Activated T-cell treated with anti-CD3 and anti-CD28 coated beads, Interleukin-2, amount 50 U/mL, for 24 hours (primary cell): ENCODE results near the gene RANBP9.

Experiments
- DNase-seq: peaks from one replicate; pipeline ENCODE4 v3.0.0-alpha.2; 2020
- H3K27ac Mint-ChIP-seq: 2 replicates; pipeline ENCODE4 v1.8.0; 2020; ENCODE audit warnings: mild to moderate bottlenecking, mixed read lengths
- H3K27me3 Mint-ChIP-seq: 2 replicates; pipeline ENCODE4 v1.8.0; 2020; ENCODE audit warnings: mixed read lengths
- H3K36me3 Mint-ChIP-seq: 2 replicates; pipeline ENCODE4 v1.8.0; 2020; ENCODE audit warnings: low read depth, mixed read lengths
- H3K4me1 Mint-ChIP-seq: 2 replicates; pipeline ENCODE4 v1.8.0; 2020; ENCODE audit warnings: low read depth, mixed read lengths
- H3K4me3 Mint-ChIP-seq: 2 replicates; pipeline ENCODE4 v1.8.0; 2020; ENCODE audit warnings: mild to moderate bottlenecking, moderate library complexity, mixed read lengths
- H3K9me3 Mint-ChIP-seq: 2 replicates; pipeline ENCODE4 v1.8.0; 2020; ENCODE audit warnings: mixed read lengths

The RANBP9 gene

GRCh38 chr6:13630499-13630898 is 81.1 kb downstream of the RANBP9 start:
- Mint-ChIP-seq H3K27ac (peak overlapping the region; percentile 89), H3K36me3 (peaks cover 92% of the 10 kb centered on the region)
- no peak for DNase-seq

DNA sequence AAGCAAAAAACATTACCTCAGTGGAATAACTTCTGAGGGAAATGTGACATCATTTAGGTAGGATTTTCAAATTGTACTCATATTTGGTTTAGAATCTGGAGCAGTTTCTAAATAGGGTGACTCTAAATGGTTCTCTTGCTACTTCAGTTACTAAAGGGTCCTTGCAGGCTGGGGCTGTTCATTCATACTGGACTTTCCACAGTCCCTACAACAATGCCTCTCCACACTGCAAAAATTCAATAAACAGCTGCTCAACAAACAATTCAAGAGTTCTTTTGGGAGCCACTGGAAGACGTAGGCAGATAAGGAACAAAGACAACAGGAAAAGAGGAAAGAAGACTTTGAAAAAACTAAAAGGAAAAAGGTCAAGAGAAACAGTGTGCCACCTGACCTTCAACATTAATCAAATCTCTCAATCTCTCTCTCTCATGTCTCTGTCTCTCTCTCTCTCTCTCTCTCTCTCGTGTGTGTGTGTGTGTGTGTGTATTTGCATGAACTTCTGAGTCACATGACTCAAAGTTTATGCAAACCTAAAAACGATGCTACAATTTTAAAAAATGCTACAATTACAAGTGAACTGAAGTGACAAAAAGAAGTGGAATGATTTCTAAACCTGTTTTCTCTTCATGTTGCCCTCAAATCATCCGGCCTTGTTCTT is 82.0 kb downstream of the RANBP9 start:
- DNase-seq: no peak
- peaks cover 47% of the 10 kb centered on the region for H3K4me1 Mint-ChIP-seq
- H3K27ac Mint-ChIP-seq: peak overlapping the region; percentile 89
- peaks cover 90% of the 10 kb centered on the region for H3K36me3 Mint-ChIP-seq
- H3K4me3 Mint-ChIP-seq: no peak overlapping the region
- no peaks in the 10 kb centered on the region for H3K27me3 Mint-ChIP-seq
- H3K9me3 Mint-ChIP-seq: no peaks in the 10 kb centered on the region

More at GRCh38 chr6:13630499-13630898, 81.1 kb downstream of the RANBP9 start:
- no peaks in the 10 kb centered on the region for H3K27me3 Mint-ChIP-seq
- H3K9me3 Mint-ChIP-seq: no peaks in the 10 kb centered on the region
- H3K4me3 Mint-ChIP-seq: no peak overlapping the region
- peaks cover 49% of the 10 kb centered on the region for H3K4me1 Mint-ChIP-seq

DNA sequence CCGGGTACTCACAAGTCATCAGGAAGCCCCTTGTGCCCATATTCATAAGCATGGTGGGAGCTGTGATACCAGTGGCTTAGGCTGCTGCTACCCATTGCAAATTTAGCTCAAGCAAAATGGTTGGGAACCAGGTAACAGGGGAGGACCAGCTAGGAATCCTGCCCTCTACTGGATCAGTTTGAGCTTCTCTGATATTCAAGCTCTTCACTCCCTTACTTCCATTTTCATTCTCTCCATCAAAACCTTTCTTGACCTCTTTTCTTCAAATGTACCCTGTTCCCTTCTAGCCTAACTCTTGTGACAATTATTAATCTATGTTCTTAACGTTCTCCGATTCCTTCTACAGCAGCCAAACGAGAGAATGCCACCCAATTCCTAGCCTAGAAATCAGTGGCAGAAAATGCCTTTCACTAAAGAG is 86.8 kb downstream of the RANBP9 start:
- peak; percentile 35 for DNase-seq
- Mint-ChIP-seq H3K4me3 (no peak overlapping the region), H3K9me3 (no peaks in the 10 kb centered on the region), H3K36me3 (peaks cover 96% of the 10 kb centered on the region), H3K4me1 (peaks cover 32% of the 10 kb centered on the region), H3K27ac (peak overlapping the region; percentile 78), H3K27me3 (no peaks in the 10 kb centered on the region)

- H3K36me3 Mint-ChIP-seq: peaks cover 92% of the 10 kb centered on the region
- no peaks in the 10 kb centered on the region for H3K27me3 Mint-ChIP-seq
- H3K9me3 Mint-ChIP-seq: no peaks in the 10 kb centered on the region
- peak overlapping the region; percentile 98 for H3K4me3 Mint-ChIP-seq
- no peak for DNase-seq
- peaks cover 46% of the 10 kb centered on the region for H3K4me1 Mint-ChIP-seq
- H3K27ac Mint-ChIP-seq: peak overlapping the region; percentile 97
Observed at GRCh38 chr6:13617066-13617465, 94.6 kb downstream of the RANBP9 start.

DNA sequence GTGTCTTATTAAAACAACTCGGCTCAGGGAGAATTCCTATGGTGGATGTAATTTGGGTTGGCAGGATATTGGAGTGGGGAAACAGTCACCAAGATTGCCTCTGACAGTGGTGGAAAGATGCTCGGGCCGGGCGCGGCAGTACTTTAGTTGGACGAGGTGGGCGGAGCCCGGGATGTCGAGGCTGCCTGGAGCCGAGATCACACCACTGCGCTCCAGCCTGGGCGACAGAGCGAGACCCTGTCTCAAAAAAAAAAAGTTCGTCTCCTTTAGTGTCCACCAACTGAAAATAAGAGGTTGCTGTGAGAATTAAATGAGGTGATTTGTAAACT is 95.9 kb downstream of the RANBP9 start:
- Mint-ChIP-seq H3K4me1 (peaks cover 47% of the 10 kb centered on the region), H3K4me3 (peak overlapping the region; percentile 98), H3K27ac (peak overlapping the region; percentile 97), H3K9me3 (no peaks in the 10 kb centered on the region), H3K27me3 (no peaks in the 10 kb centered on the region), H3K36me3 (peaks cover 82% of the 10 kb centered on the region)
- peak; percentile 67 for DNase-seq

- peak within 1 kb of the TSS; percentile 98 for H3K4me3 Mint-ChIP-seq
- H3K4me1 Mint-ChIP-seq: peaks cover 47% of the 10 kb centered on the region
- no peaks in the 10 kb centered on the region for H3K27me3 Mint-ChIP-seq
- no peaks in the 10 kb centered on the region for H3K9me3 Mint-ChIP-seq
- peaks cover 76% of the 10 kb centered on the region for H3K36me3 Mint-ChIP-seq
- DNase-seq: peak; percentile 99
- H3K27ac Mint-ChIP-seq: peak within 1 kb of the TSS; percentile 97
Observed at GRCh38 chr6:13614926-13615791, 96.5 kb downstream of the RANBP9 start, which contains the start of gene NOL7. TSS of gene NOL7 (plus strand) at chr6:13615335. CDS start at chr6:13615359, 24 bp downstream.

- Mint-ChIP-seq H3K27me3 (no peaks in the 10 kb centered on the region), H3K4me1 (peaks cover 47% of the 10 kb centered on the region), H3K36me3 (peaks cover 68% of the 10 kb centered on the region), H3K9me3 (no peaks in the 10 kb centered on the region), H3K4me3 (peak overlapping the region; percentile 98), H3K27ac (peak overlapping the region; percentile 97)
- peak; percentile 55 for DNase-seq
Observed at GRCh38 chr6:13614126-13614925, 97.3 kb downstream of the RANBP9 start.

DNA sequence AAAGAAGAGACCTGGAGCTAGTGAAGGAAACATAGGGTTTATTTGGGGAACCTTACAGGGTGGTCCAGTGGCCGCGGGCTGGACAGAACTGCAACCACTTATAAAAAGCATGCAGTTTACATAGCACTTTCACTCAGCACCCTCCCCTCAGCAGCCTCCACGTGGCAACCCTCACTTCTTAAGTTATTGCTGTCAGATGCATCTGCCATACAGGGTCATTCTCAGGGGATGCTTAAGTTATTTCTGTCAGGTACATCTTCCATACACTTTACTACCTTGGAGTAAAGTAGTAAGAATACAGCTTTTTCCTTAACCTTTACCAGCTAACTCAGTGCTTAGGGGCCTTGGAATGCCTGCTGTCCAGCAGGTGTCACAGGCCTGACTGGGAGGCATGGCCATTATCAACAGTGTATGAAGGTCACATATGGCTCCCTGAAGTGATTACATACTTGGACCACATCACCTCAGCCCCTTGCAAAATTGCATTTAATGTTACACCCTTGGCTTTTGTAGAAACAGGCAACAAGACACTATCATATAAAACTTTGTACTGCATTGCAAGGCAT is 98.5 kb downstream of the RANBP9 start:
- Mint-ChIP-seq H3K36me3 (peaks cover 57% of the 10 kb centered on the region), H3K4me1 (peaks cover 42% of the 10 kb centered on the region), H3K27ac (no peak overlapping the region), H3K4me3 (peak overlapping the region; percentile 98), H3K9me3 (no peaks in the 10 kb centered on the region), H3K27me3 (no peaks in the 10 kb centered on the region)
- no peak for DNase-seq

DNA sequence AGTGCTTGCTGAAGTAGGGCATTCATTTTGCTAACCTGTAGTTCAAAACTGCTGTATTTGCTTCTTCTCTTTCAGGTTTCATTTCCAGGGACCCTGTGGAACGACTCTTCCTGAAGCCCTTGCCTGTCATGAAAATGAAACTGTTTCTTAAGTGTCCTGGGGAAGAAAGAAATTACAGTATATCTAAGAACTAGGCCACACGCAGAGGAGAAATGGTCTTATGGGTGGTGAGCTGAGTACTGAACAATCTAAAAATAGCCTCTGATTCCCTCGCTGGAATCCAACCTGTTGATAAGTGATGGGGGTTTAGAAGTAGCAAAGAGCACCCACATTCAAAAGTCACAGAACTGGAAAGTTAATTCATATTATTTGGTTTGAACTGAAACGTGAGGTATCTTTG is 99.9 kb downstream of the RANBP9 start:
- Mint-ChIP-seq H3K36me3 (peaks cover 48% of the 10 kb centered on the region), H3K27me3 (no peaks in the 10 kb centered on the region), H3K4me3 (no peak overlapping the region), H3K27ac (peak overlapping the region; percentile 86), H3K4me1 (peaks cover 31% of the 10 kb centered on the region), H3K9me3 (no peaks in the 10 kb centered on the region)
- no peak for DNase-seq

- no peak for DNase-seq
- H3K27ac Mint-ChIP-seq: no peak overlapping the region
- H3K4me1 Mint-ChIP-seq: no peaks in the 10 kb centered on the region
- H3K36me3 Mint-ChIP-seq: peaks cover 33% of the 10 kb centered on the region
- no peak overlapping the region for H3K4me3 Mint-ChIP-seq
- no peaks in the 10 kb centered on the region for H3K27me3 Mint-ChIP-seq
- H3K9me3 Mint-ChIP-seq: no peaks in the 10 kb centered on the region
Observed at GRCh38 chr6:13605634-13606033, 106.0 kb downstream of the RANBP9 start.

- no peaks in the 10 kb centered on the region for H3K27me3 Mint-ChIP-seq
Observed at GRCh38 chr6:13604546-13605416, 106.9 kb downstream of the RANBP9 start.

DNA sequence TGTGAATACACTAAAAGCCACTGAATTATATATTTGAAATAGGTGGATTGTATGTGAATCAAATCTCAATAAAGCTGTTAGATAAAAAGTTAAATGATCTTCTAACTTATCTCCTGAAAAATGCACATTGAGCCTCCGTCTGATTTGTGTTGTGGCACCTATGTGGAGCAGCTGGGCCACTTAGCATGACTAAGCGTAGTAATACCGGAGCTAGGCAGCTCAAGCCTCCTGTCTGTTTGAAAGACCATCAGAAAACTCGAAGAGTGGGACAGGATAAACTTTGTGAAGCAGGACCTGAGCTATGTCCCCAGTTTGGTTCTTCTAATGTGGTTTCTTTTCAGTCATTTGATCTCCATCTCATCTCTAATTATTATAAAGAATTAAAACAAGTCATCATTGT is 107.5 kb downstream of the RANBP9 start:
- Mint-ChIP-seq H3K4me3 (no peak overlapping the region), H3K27me3 (no peaks in the 10 kb centered on the region), H3K36me3 (peaks cover 46% of the 10 kb centered on the region), H3K4me1 (no peaks in the 10 kb centered on the region), H3K9me3 (no peaks in the 10 kb centered on the region), H3K27ac (no peak overlapping the region)
- DNase-seq: no peak

More at GRCh38 chr6:13604546-13605416, 106.9 kb downstream of the RANBP9 start:
- H3K9me3 Mint-ChIP-seq: no peaks in the 10 kb centered on the region
- no peak overlapping the region for H3K27ac Mint-ChIP-seq
- H3K4me3 Mint-ChIP-seq: no peak overlapping the region
- H3K4me1 Mint-ChIP-seq: no peaks in the 10 kb centered on the region
- peaks cover 39% of the 10 kb centered on the region for H3K36me3 Mint-ChIP-seq
- no peak for DNase-seq

GRCh38 chr6:13600036-13600435 is 111.6 kb downstream of the RANBP9 start:
- no peak overlapping the region for H3K4me3 Mint-ChIP-seq
- peaks cover 74% of the 10 kb centered on the region for H3K36me3 Mint-ChIP-seq
- no peaks in the 10 kb centered on the region for H3K4me1 Mint-ChIP-seq

More at GRCh38 chr6:13600036-13600435, 111.6 kb downstream of the RANBP9 start:
- H3K27ac Mint-ChIP-seq: no peak overlapping the region
- no peak for DNase-seq
- no peaks in the 10 kb centered on the region for H3K27me3 Mint-ChIP-seq
- H3K9me3 Mint-ChIP-seq: no peaks in the 10 kb centered on the region
